Stomach (tissue), 9 donors: ENCODE results near the gene NPFF. TPM values are rescaled to one million over a fixed set of nuclear protein-coding genes. Genes with fewer than 3 reads are reported as not detected.

Source experiments
- DNase-seq, 2 donors: peaks; one replicate each; pipeline versions ENCODE4 v3.0.0 to v3.0.0-alpha.2; 2013 to 2019
- H3K27ac ChIP-seq, 5 donors: fragments of 200-600 bp in 4 of 5; sonication (generic) in 4 of 5; one replicate each; pipeline ENCODE4 v1.5.1; 2013 to 2019; ENCODE audit warnings: mild to moderate bottlenecking in 1 of 5, moderate library complexity in 1 of 5
- H3K27me3 ChIP-seq, 3 donors: fragments of 200-600 bp; sonication (generic); one replicate each; pipeline ENCODE4 v1.5.1; 2017 to 2019; ENCODE audit warnings: mixed run types in 1 of 3
- H3K36me3 ChIP-seq, 4 donors: fragments of 200-600 bp; sonication (generic); 1 replicate in 3 of 4; 2 replicates in 1 of 4; pipeline ENCODE4 v1.5.1; 2016 to 2019
- H3K4me1 ChIP-seq, 4 donors: fragments of 200-600 bp; sonication (generic); one replicate each; pipeline ENCODE4 v1.5.1; 2016 to 2019
- H3K4me3 ChIP-seq, 4 donors: fragments of 200-600 bp; sonication (generic) in 3 of 4; one replicate each; pipeline ENCODE4 v1.5.1; 2016 to 2019; ENCODE audit warnings: mild to moderate bottlenecking in 1 of 4
- H3K9me3 ChIP-seq, 4 donors: fragments of 200-600 bp; sonication (generic); one replicate each; pipeline ENCODE4 v1.5.1; 2016 to 2019
- CTCF ChIP-seq, 7 experiments: fragments of 450-650 bp in 4 of 7; fragments of 200-600 bp in 3 of 7; sonication (generic) in 3 of 7; IDR thresholded peaks; one replicate each; pipeline ENCODE4 v1.5.1; 2016 to 2019; ENCODE audit warnings: antibody characterized with exemption in 7 of 7, control low read depth in 2 of 7, mild to moderate bottlenecking in 1 of 7
- EP300 ChIP-seq: sonication (generic); formaldehyde crosslinking; IDR thresholded peaks from one replicate; pipeline ENCODE4 v1.6.1; 2017; ENCODE audit warnings: antibody characterized with exemption
- POLR2A ChIP-seq, 4 donors: fragments of 450-650 bp; IDR thresholded peaks; one replicate each; pipeline ENCODE4 v1.6.1; 2016; ENCODE audit warnings: antibody characterized with exemption in 4 of 4, control low read depth in 2 of 4, mild to moderate bottlenecking in 1 of 4, moderate library complexity in 1 of 4
- POLR2AphosphoS5 ChIP-seq, 3 donors: sonication (generic); formaldehyde crosslinking; IDR thresholded peaks; one replicate each; pipeline ENCODE4 v1.6.1; 2016; ENCODE audit warnings: antibody characterized with exemption in 3 of 3
- WGBS, 5 donors: extraction: QIAGEN DNeasy Blood & Tissue Kit in 3 of 5; methylation state at CpG; one replicate each; pipeline versions ENCODE4 v1.1.5 to v1.1.7; 2013 to 2018; 5-methylcytosine and 5-hydroxymethylcytosine counted together
- intact Hi-C: fragments of 100-400 bp; cut with DNase I; formaldehyde crosslinking; loops from one replicate; pipeline ENCODE4 v1.15.1; 2023; ENCODE audit warnings: low total_unique reads
- polyA plus RNA-seq, 3 donors: library from polyadenylated mRNA; stranded (reverse); fragments of 200-250 nt; gene quantifications; one replicate each; pipeline ENCODE4 v1.2.3, GENCODE V29; 2013
- total RNA-seq, 5 donors: library from RNA; depleted of rRNA; stranded (reverse); fragments of >200 nt; gene quantifications; one replicate each; pipeline versions ENCODE4 v1.1.0 to v1.2.3, GENCODE V29; 2014 to 2016
- donor health status: healthy with polysubstance abuse.
- donor health status: Bipolar disorder and iron deficiency.
- donor health status: healthy.

NPFF gene
- total and polyA plus RNA-seq, 8 donors: not detected

- DNase-seq: peak in 1 of 2 donors; percentile 42
- intact Hi-C loops: no loop called here
- no peak for TF ChIP-seq POLR2AphosphoS5 (IDR thresholded peaks at IDR 0.05)
- TF ChIP-seq CTCF (IDR thresholded peaks at IDR 0.05): no peak
- TF ChIP-seq POLR2A (IDR thresholded peaks at IDR 0.05): no peak
- no peak for TF ChIP-seq EP300
- no peaks in the 10 kb centered on the region for H3K9me3 ChIP-seq
- peaks cover 19 to 46% (median 30%) of the 10 kb centered on the region in 4 donors for H3K4me1 ChIP-seq
- no peaks in the 10 kb centered on the region for H3K27me3 ChIP-seq
- peak overlapping the region; percentile 23 to 89 (median 83) for H3K27ac ChIP-seq
- peak overlapping the region; percentile 51 to 63 (median 56) for H3K4me3 ChIP-seq
- 52 to 67% (median 55%) methylated on average over 20 of the region's 20 CpGs for WGBS, 5 donors
- peaks cover 0 to 10% (median 9%) of the 10 kb centered on the region in 4 donors for H3K36me3 ChIP-seq
These were observed 15.1 kb downstream of the NPFF start for GRCh38 chr12:53492188-53492587.

GRCh38 chr12:53489242-53489864, 17.9 kb downstream of the NPFF start:
- TF ChIP-seq EP300: no peak
- no peak for TF ChIP-seq POLR2A (IDR thresholded peaks at IDR 0.05)
- TF ChIP-seq POLR2AphosphoS5 (IDR thresholded peaks at IDR 0.05): no peak
- no peak for TF ChIP-seq CTCF (IDR thresholded peaks at IDR 0.05)
- Histone ChIP-seq H3K36me3 (peaks cover 9 to 39% (median 37%) of the 10 kb centered on the region in 4 donors), H3K27me3 (no peaks in the 10 kb centered on the region), H3K4me3 (no peak overlapping the region), H3K9me3 (no peaks in the 10 kb centered on the region), H3K27ac (no peak overlapping the region), H3K4me1 (peaks cover 14 to 27% (median 20%) of the 10 kb centered on the region in 4 donors)
- DNase-seq: no peak
- intact Hi-C loops: no loop called here
- 85 to 95% (median 87%) methylated on average over 5 of the region's 5 CpGs for WGBS, 5 donors

GRCh38 chr12:53486736-53487487, 20.4 kb downstream of the NPFF start:
- no peak for DNase-seq
- no peak overlapping the region for H3K4me3 ChIP-seq
- H3K27me3 ChIP-seq: no peaks in the 10 kb centered on the region
- H3K36me3 ChIP-seq: peaks cover 13 to 63% (median 61%) of the 10 kb centered on the region in 4 donors
- intact Hi-C loops: no loop called here
- WGBS, 5 donors: 70 to 86% (median 77%) methylated on average over 16 to 17 of the region's 17 CpGs
- H3K9me3 ChIP-seq: no peaks in the 10 kb centered on the region
- TF ChIP-seq POLR2A (IDR thresholded peaks at IDR 0.05): no peak
- no peak for TF ChIP-seq POLR2AphosphoS5 (IDR thresholded peaks at IDR 0.05)
- TF ChIP-seq EP300: no peak
- TF ChIP-seq CTCF (IDR thresholded peaks at IDR 0.05): no peak
- H3K4me1 ChIP-seq: peaks cover 0 to 18% (median 16%) of the 10 kb centered on the region in 4 donors
- H3K27ac ChIP-seq: peak overlapping the region in 1 of 5 donors; percentile 2

- peak overlapping the region in 1 of 5 donors; percentile 2 for H3K27ac ChIP-seq
- peaks cover 21 to 71% (median 69%) of the 10 kb centered on the region in 4 donors for H3K36me3 ChIP-seq
- no peak for DNase-seq
- no peak for TF ChIP-seq POLR2AphosphoS5 (IDR thresholded peaks at IDR 0.05)
- no peak for TF ChIP-seq POLR2A (IDR thresholded peaks at IDR 0.05)
- no peak for TF ChIP-seq EP300
- no peak for TF ChIP-seq CTCF (IDR thresholded peaks at IDR 0.05)
- H3K27me3 ChIP-seq: no peaks in the 10 kb centered on the region
- H3K9me3 ChIP-seq: no peaks in the 10 kb centered on the region
- H3K4me3 ChIP-seq: no peak overlapping the region
- H3K4me1 ChIP-seq: peaks cover 0 to 23% (median 20%) of the 10 kb centered on the region in 4 donors
- intact Hi-C loops: no loop called here
- 93 to 97% (median 93%) methylated on average over 10 of the region's 10 CpGs for WGBS, 5 donors
These were observed 21.1 kb downstream of the NPFF start for GRCh38 chr12:53485955-53486735.
